GM23338 (cell line): ENCODE measurements around the gene GAPDHS. TPM values are rescaled to one million over a fixed set of nuclear protein-coding genes. Genes with fewer than 3 reads are reported as not detected.

Source experiments
- ATAC-seq: fragments of 200-7000 bp; cut with Tn5 transposase; 3 replicates; pipeline ENCODE4 v1.9.1; 2020
- DNase-seq: peaks from one replicate; pipeline ENCODE4 v3.0.0-alpha.2; 2015; ENCODE audit warnings: low spot score
- H2AFZ ChIP-seq: fragments of 200-600 bp; sonication (generic); 2 replicates; pipeline ENCODE4 v1.8.0; 2016; ENCODE audit warnings: antibody characterized with exemption, mild to moderate bottlenecking, moderate library complexity
- H3F3A ChIP-seq: fragments of 200-600 bp; sonication (generic); replicated peaks from 2 replicates; pipeline ENCODE4 v1.8.0; 2017; ENCODE audit warnings: antibody characterized with exemption, mixed run types, low read depth
- H3K27ac ChIP-seq: fragments of 200-600 bp; sonication (generic); 2 replicates; pipeline ENCODE4 v1.6.1; 2016; ENCODE audit warnings: low read depth
- H3K27me3 ChIP-seq: fragments of 200-600 bp; sonication (generic); 2 replicates; pipeline ENCODE4 v1.8.0; 2016; ENCODE audit warnings: mild to moderate bottlenecking, mixed run types, moderate library complexity; ENCODE audit not compliant: insufficient read depth
- H3K36me3 ChIP-seq: fragments of 200-600 bp; sonication (generic); 2 replicates; pipeline ENCODE4 v1.8.0; 2016; ENCODE audit warnings: mild to moderate bottlenecking; ENCODE audit not compliant: insufficient read depth
- H3K4me1 ChIP-seq: fragments of 200-600 bp; sonication (generic); 2 replicates; pipeline ENCODE4 v1.8.0; 2016; ENCODE audit warnings: mild to moderate bottlenecking, moderate library complexity; ENCODE audit not compliant: insufficient read depth
- H3K4me2 ChIP-seq: fragments of 200-600 bp; sonication (generic); 2 replicates; pipeline ENCODE4 v1.7.1; 2017; ENCODE audit warnings: mixed run types
- H3K4me3 ChIP-seq: fragments of 200-600 bp; sonication (generic); 2 replicates; pipeline ENCODE4 v1.6.1; 2016; ENCODE audit warnings: mixed run types
- H3K79me2 ChIP-seq: fragments of 200-600 bp; sonication (generic); replicated peaks from 2 replicates; pipeline ENCODE4 v1.8.0; 2017; ENCODE audit warnings: mild to moderate bottlenecking; ENCODE audit not compliant: insufficient read depth
- H3K9me2 ChIP-seq: fragments of 200-600 bp; sonication (generic); 2 replicates; pipeline ENCODE4 v1.8.0; 2017; ENCODE audit not compliant: insufficient read depth
- H4K20me1 ChIP-seq: fragments of 200-600 bp; sonication (generic); replicated peaks from 2 replicates; pipeline ENCODE4 v1.8.0; 2017; ENCODE audit warnings: mild to moderate bottlenecking; ENCODE audit not compliant: insufficient read depth
- H3K27ac Mint-ChIP-seq: 2 replicates; pipeline ENCODE4 v1.8.0; 2020; ENCODE audit warnings: inconsistent platforms, mild to moderate bottlenecking, moderate library complexity, mixed read lengths
- H3K27me3 Mint-ChIP-seq: 3 replicates; pipeline ENCODE4 v1.8.0; 2022; ENCODE audit warnings: low read depth, mild to moderate bottlenecking, moderate library complexity, mixed read lengths, inconsistent platforms; ENCODE audit not compliant: insufficient read depth, poor library complexity
- H3K36me3 Mint-ChIP-seq: 3 replicates; pipeline ENCODE4 v1.8.0; 2021; ENCODE audit warnings: low read depth, mild to moderate bottlenecking, inconsistent platforms, moderate library complexity, mixed read lengths
- H3K4me1 Mint-ChIP-seq: 3 replicates; pipeline ENCODE4 v1.8.0; 2020; ENCODE audit warnings: mild to moderate bottlenecking, inconsistent platforms, mixed read lengths
- H3K4me3 Mint-ChIP-seq: 3 replicates; pipeline ENCODE4 v1.8.0; 2021; ENCODE audit warnings: moderate library complexity, mild to moderate bottlenecking, inconsistent platforms, mixed read lengths
- H3K9me3 Mint-ChIP-seq: 3 replicates; pipeline ENCODE4 v1.8.0; 2020; ENCODE audit warnings: moderate library complexity, mild to moderate bottlenecking, inconsistent platforms, mixed read lengths
- CREB1 ChIP-seq: fragments of 250-450 bp; sonication (Bioruptor Pico); IDR thresholded peaks from 2 replicates; pipeline ENCODE4 v1.5.0; 2020; ENCODE audit warnings: low read depth, mild to moderate bottlenecking, moderate library complexity
- CTCF ChIP-seq, 2 experiments: fragments of 200-600 bp in 1 of 2; sonication (generic) in 1 of 2; conservative IDR thresholded peaks; 2 replicates each; pipeline versions ENCODE4 v1.5.1 to v1.6.1; 2016 to 2017; ENCODE audit warnings: antibody characterized with exemption in 2 of 2, low read depth in 2 of 2, mild to moderate bottlenecking in 2 of 2, moderate library complexity in 1 of 2
- EZH2 ChIP-seq: fragments of 200-600 bp; sonication (generic); IDR thresholded peaks from one replicate; pipeline ENCODE4 v1.8.0; 2017; ENCODE audit warnings: antibody characterized with exemption, mild to moderate bottlenecking, low read depth; ENCODE audit not compliant: unreplicated experiment
- EZH2phosphoT487 ChIP-seq: fragments of 200-600 bp; sonication (generic); IDR thresholded peaks from one replicate; pipeline ENCODE4 v1.8.1; 2018; ENCODE audit warnings: antibody characterized with exemption; ENCODE audit not compliant: unreplicated experiment
- JUNB ChIP-seq: IDR thresholded peaks from one replicate; pipeline ENCODE4 v1.6.1; 2016; ENCODE audit warnings: antibody characterized with exemption; ENCODE audit not compliant: unreplicated experiment
- NANOG ChIP-seq: IDR thresholded peaks from 2 replicates; pipeline ENCODE4 v1.6.1; 2016; ENCODE audit warnings: antibody characterized with exemption, borderline replicate concordance
- REST ChIP-seq: IDR thresholded peaks from one replicate; pipeline ENCODE4 v1.6.1; 2018; ENCODE audit warnings: antibody characterized with exemption; ENCODE audit not compliant: unreplicated experiment
- ZNF331 ChIP-seq: fragments of 250-450 bp; sonication (Bioruptor Pico); IDR thresholded peaks from 2 replicates; pipeline ENCODE4 v1.5.0; 2020; ENCODE audit warnings: low read depth, mild to moderate bottlenecking, moderate library complexity
- polyA plus RNA-seq: library from polyadenylated mRNA; unstranded; fragments of >200 nt; fragmentation: Nextera tagmentation; extraction: Ambion mirVana; gene quantifications from 2 replicates; pipeline ENCODE4 v1.2.1, GENCODE V29; 2016
- total RNA-seq: library from RNA; depleted of rRNA; stranded (reverse); fragments of >200 nt; shearing (Covaris generic); gene quantifications from 2 replicates; pipeline ENCODE4 v1.2.3, GENCODE V29; 2014

The GAPDHS gene
- total and polyA plus RNA-seq, 2 experiments from 2014 or later, result not detected

- TF ChIP-seq JUNB (no peak), CREB1 (CRISPR knock-in tag) (no peak), ZNF331 (CRISPR knock-in tag) (no peak), EZH2phosphoT487 (no peak), EZH2 (no peak), REST (no peak)
These were observed 20.2 kb upstream of the GAPDHS start (continued) for GRCh38 chr19:35512831-35513627.

- Histone ChIP-seq H3K27me3 (peaks cover 2% of the 10 kb centered on the region; the same call in 1 of the 2 replicates), H3K36me3 (no peaks in the 10 kb centered on the region), H3F3A (no peaks in the 10 kb centered on the region), H3K4me3 (peak within 1 kb of the TSS; percentile 63), H2AFZ (peak within 1 kb of the TSS; percentile 99), H3K4me1 (peaks cover 19% of the 10 kb centered on the region), H4K20me1 (no peaks in the 10 kb centered on the region), H3K79me2 (peaks cover 10% of the 10 kb centered on the region), H3K4me2 (peak within 1 kb of the TSS; percentile 90), H3K9me2 (no peaks in the 10 kb centered on the region), H3K27ac (no peak within 1 kb of the TSS)
- TF ChIP-seq NANOG, result no peak
- peak; percentile 30 to 36; a peak in 3 of 4 replicates for TF ChIP-seq CTCF (conservative IDR thresholded peaks at IDR 0.05; ENCODE audit: low read depth in 2 of 2)
- Mint-ChIP-seq H3K27ac (no peak within 1 kb of the TSS), H3K27me3 (peaks cover 12% of the 10 kb centered on the region), H3K36me3 (peaks cover 6% of the 10 kb centered on the region; the same call in 2 of the 3 replicates), H3K9me3 (no peaks in the 10 kb centered on the region; the same call in 1 of the 3 replicates), H3K4me1 (peaks cover 20% of the 10 kb centered on the region), H3K4me3 (peak within 1 kb of the TSS; percentile 44)
- DNase-seq, result peak; percentile 61
- peak; percentile 12 for ATAC-seq
These were observed 19.5 kb upstream of the GAPDHS start, which contains the start of gene DMKN for GRCh38 chr19:35513628-35514281. TSS of gene DMKN (minus strand) at chr19:35513649. CDS start at chr19:35513475, 174 bp downstream.
